GM18951 (cell line): ENCODE data around the gene DRP2.
"Not testable (repeated sequence)": the region's sequence is repeated elsewhere in the genome, so short reads cannot be mapped to it uniquely, and the experiment has no call there.

ENCODE experiments used
- POLR2A ChIP-seq: IDR thresholded peaks from 4 replicates; pipeline ENCODE4 v1.6.1; 2011; ENCODE audit warnings: mild to moderate bottlenecking; ENCODE audit not compliant: insufficient read length, insufficient read depth; ENCODE audit errors: extremely low read depth
- in situ Hi-C: fragments of 300-500 bp; cut with MboI; formaldehyde crosslinking; loops from one replicate; pipeline ENCODE4 v1.12.0; 2022; ENCODE audit warnings: low sequenced_read_pairs, mixed read lengths, inconsistent platforms; ENCODE audit not compliant: unreplicated experiment

Gene DRP2

GRCh38 chrX:101260435-101260834 lies 40.8 kb downstream of the DRP2 start:
- in situ Hi-C loops: no loop called here

GRCh38 chrX:101262590-101262989 lies 43.0 kb downstream of the DRP2 start:
- no peak for TF ChIP-seq POLR2A
- in situ Hi-C loops: no loop called here

More at GRCh38 chrX:101260435-101260834, 40.8 kb downstream of the DRP2 start:
- TF ChIP-seq POLR2A: no peak

DNA sequence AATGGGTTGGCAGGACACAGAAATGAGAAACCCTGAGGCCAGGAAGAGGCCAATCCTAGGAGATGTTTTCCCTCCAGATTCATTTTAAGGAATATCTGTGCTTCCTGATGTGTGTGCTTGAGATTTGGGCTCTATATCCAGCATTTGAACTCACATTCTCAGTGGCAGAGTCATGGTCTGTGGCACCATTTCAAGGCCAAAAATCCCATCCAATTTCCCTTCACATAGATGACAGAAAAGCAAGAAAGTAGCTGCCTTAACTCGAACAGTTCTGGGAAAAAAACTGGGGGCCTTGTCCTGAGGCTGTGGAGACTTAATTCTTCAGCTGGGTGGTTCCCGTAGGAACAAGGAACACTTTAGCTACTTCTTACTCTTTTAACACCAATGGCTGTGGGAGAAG lies 44.2 kb downstream of the DRP2 start:
- no peak for TF ChIP-seq POLR2A
- in situ Hi-C loops: no loop called here

DNA sequence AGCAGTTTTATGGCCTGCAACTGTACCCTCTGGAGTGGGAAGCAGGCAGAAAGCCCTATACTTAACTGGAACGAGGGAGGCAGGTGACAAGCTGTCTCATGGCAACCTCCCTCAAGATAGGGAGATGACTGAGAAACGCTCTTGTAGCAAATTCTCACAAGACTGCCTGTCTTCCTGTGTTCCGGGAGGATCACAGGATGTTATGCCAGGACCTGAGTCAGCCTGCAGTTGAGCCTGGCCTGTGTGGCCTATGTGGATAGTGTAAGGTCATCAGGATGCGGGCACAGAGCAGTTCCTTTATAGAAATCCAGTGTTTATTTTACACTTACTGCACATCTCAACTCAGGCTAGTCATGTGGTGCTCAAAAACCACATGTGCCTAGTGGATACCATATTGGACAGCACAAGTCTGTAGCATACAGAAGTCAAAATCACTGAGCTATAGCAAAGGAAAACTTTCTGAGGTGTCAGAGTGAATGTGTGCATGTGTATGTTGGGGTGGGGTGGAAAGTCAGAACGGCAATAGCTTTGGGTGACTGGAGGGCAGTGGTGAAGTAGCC lies 46.4 kb downstream of the DRP2 start:
- no peak for TF ChIP-seq POLR2A
- in situ Hi-C loops: no loop called here

DNA sequence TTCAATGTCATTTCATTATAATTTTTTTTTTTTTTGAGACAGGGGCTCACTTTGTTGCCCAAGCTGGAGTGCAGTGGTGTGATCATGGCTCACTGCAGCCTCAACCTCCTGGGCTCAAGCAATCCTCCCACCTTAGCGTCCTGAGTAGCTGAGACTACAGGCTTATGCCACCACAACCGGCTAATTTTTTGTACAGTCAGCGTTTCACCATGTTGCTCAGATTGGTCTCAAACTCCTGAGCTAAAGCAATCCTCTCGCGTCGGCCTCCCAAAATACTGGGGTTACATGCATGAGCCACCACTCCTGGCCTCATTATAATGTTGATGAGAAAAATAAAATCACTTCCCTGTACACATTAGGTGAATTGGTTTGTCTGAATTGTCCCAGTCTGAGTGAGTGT lies 54.6 kb downstream of the DRP2 start:
- in situ Hi-C loops: no loop called here
- no peak for TF ChIP-seq POLR2A

DNA sequence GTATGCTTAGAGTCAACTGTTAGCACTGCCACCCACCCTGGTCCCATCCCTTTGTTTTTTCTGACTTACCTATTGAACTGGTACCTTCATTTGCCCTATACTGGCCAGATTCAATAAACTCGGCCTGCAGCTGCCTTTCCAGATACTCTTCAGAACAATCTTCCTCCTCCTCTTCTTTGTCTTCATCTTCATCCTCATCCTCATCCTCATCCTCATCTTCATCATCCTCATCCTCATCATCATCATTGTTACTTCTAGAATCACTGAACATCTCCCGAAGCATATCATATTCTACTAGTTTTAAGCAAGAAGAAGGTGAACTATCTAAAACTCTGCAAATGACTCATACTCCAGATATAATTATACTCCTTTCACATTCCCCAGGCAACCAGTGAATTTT lies 56.7 kb downstream of the DRP2 start:
- in situ Hi-C loops: no loop called here
- TF ChIP-seq POLR2A: no peak

- in situ Hi-C loops: no loop called here
- TF ChIP-seq POLR2A: no peak
These were observed 67.8 kb downstream of the DRP2 start for GRCh38 chrX:101287402-101287801.

GRCh38 chrX:101290957-101291603 lies 71.5 kb downstream of the DRP2 start, which contains the start of gene TAF7L:
Gene TAF7L (minus strand): TSS chrX:101291334. CDS start chrX:101287543, 3,791 bp downstream.
- TF ChIP-seq POLR2A: no peak
- in situ Hi-C loops: no loop called here

GRCh38 chrX:101295603-101296002 lies 76.0 kb downstream of the DRP2 start:
- in situ Hi-C loops: not testable (repeated sequence)

DNA sequence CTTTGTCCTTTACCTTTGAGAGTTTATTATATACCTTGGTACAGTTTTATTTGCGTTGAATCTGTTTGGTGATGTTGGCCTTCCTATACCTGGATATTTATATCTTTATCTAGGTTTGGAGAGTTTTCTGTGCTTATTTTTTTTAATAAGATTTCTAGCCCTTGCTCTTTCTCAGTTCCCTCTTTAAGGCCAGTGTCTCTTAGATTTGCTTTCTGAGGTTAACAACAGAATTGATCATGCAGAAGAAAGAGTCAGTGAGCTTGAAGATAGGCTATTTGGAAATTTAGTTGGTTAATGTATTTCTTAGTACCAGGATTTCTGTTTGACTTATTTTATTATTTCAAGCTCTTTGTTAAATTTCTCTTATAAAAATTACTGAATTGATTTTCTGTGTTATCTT lies 84.2 kb downstream of the DRP2 start:
- in situ Hi-C loops: no loop called here
- TF ChIP-seq POLR2A: no peak
